ENCODE results near the gene VASN.

DNA sequence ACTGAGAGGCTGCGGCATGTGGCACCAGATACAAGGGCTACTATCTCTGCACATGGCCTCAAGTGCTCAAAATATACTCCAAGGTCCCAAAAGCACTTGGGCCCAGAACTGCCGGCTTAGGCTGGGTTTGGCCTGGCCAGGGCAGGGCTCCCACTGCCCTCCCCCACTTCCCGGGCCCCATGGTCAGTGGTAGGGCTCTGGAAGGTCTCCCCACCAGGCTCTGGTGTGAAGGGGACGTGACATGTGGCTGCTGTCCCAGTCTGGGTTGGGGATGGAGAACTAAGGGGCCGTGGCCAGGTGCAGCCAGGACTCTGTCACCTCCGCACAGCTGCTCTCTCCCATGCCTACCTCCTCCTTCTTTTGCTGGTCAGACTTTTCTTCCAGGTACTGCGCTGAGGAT lies 14.8 kb upstream of the VASN start:
- TF ChIP-seq, protein P1, sequence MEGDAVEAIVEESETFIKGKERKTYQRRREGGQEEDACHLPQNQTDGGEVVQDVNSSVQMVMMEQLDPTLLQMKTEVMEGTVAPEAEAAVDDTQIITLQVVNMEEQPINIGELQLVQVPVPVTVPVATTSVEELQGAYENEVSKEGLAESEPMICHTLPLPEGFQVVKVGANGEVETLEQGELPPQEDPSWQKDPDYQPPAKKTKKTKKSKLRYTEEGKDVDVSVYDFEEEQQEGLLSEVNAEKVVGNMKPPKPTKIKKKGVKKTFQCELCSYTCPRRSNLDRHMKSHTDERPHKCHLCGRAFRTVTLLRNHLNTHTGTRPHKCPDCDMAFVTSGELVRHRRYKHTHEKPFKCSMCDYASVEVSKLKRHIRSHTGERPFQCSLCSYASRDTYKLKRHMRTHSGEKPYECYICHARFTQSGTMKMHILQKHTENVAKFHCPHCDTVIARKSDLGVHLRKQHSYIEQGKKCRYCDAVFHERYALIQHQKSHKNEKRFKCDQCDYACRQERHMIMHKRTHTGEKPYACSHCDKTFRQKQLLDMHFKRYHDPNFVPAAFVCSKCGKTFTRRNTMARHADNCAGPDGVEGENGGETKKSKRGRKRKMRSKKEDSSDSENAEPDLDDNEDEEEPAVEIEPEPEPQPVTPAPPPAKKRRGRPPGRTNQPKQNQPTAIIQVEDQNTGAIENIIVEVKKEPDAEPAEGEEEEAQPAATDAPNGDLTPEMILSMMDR (conservative IDR thresholded peaks at IDR 0.05; ENCODE audit: low read length), result no peak
- no peak for TF ChIP-seq EZH2phosphoT487 (IDR thresholded peaks at IDR 0.05; ENCODE audit: borderline replicate concordance, low read depth, low read length)
